ENCODE results near the gene EWSR1.

- TF ChIP-seq, protein P1, sequence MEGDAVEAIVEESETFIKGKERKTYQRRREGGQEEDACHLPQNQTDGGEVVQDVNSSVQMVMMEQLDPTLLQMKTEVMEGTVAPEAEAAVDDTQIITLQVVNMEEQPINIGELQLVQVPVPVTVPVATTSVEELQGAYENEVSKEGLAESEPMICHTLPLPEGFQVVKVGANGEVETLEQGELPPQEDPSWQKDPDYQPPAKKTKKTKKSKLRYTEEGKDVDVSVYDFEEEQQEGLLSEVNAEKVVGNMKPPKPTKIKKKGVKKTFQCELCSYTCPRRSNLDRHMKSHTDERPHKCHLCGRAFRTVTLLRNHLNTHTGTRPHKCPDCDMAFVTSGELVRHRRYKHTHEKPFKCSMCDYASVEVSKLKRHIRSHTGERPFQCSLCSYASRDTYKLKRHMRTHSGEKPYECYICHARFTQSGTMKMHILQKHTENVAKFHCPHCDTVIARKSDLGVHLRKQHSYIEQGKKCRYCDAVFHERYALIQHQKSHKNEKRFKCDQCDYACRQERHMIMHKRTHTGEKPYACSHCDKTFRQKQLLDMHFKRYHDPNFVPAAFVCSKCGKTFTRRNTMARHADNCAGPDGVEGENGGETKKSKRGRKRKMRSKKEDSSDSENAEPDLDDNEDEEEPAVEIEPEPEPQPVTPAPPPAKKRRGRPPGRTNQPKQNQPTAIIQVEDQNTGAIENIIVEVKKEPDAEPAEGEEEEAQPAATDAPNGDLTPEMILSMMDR (conservative IDR thresholded peaks at IDR 0.05; ENCODE audit: low read length), result no peak
- no peak for TF ChIP-seq EZH2phosphoT487 (IDR thresholded peaks at IDR 0.05; ENCODE audit: borderline replicate concordance)
Observed at GRCh38 chr22:29251265-29251664, 16.8 kb upstream of the EWSR1 start.

All from Loucy (cell line).